HepG2 (cell line): ENCODE data around the gene NDRG2. TPM values are rescaled to one million over a fixed set of nuclear protein-coding genes. Genes with fewer than 3 reads are reported as not detected.

Experiments
- CHCHD3 ChIP-seq: sonication (generic); formaldehyde crosslinking; IDR thresholded peaks from 2 replicates; pipeline ENCODE4 v1.8.0; 2022; ENCODE audit warnings: mild to moderate bottlenecking, missing genetic modification reagents, moderate library complexity
- EEA1 ChIP-seq: sonication (generic); formaldehyde crosslinking; IDR thresholded peaks from 2 replicates; pipeline ENCODE4 v1.5.1; 2020; ENCODE audit warnings: mild to moderate bottlenecking, missing genetic modification reagents, borderline replicate concordance
- FIP1L1 ChIP-seq: fragments of 200-400 bp; formaldehyde crosslinking; IDR thresholded peaks from 2 replicates; pipeline ENCODE4 v1.6.1; 2018; ENCODE audit warnings: low read depth, mild to moderate bottlenecking, low read length, moderate library complexity, borderline replicate concordance; ENCODE audit not compliant: insufficient read depth
- HOXA3 ChIP-seq: sonication (generic); formaldehyde crosslinking; IDR thresholded peaks from 2 replicates; pipeline ENCODE4 v1.5.0; 2020; ENCODE audit warnings: missing genetic modification reagents
- KDM5B ChIP-seq: sonication (generic); formaldehyde crosslinking; IDR thresholded peaks from 2 replicates; pipeline ENCODE4 v1.4.0; 2020; ENCODE audit warnings: missing genetic modification reagents, mild to moderate bottlenecking, borderline replicate concordance
- NCOA1 ChIP-seq: sonication (generic); formaldehyde crosslinking; IDR thresholded peaks from 2 replicates; pipeline ENCODE4 v1.9.0; 2021; ENCODE audit warnings: missing genetic modification reagents
- PHB2 ChIP-seq: fragments of 450-650 bp; IDR thresholded peaks from 2 replicates; pipeline ENCODE4 v1.6.1; 2018; ENCODE audit not compliant: partially characterized antibody
- POGZ ChIP-seq: sonication (generic); formaldehyde crosslinking; IDR thresholded peaks from 2 replicates; pipeline ENCODE4 v1.4.0; 2020; ENCODE audit warnings: mild to moderate bottlenecking, missing genetic modification reagents
- POLR2A ChIP-seq, 2 experiments: IDR thresholded peaks; 2 replicates each; pipeline ENCODE4 v1.6.1; 2011; ENCODE audit warnings: low read depth in 2 of 2, low read length in 2 of 2, mild to moderate bottlenecking in 1 of 2, moderate library complexity in 1 of 2; ENCODE audit not compliant: insufficient read depth in 1 of 2
- RFX5 ChIP-seq: IDR thresholded peaks from 2 replicates; pipeline ENCODE4 v1.6.1; 2011; ENCODE audit warnings: low read depth, low read length, improper control_type of control experiment
- SP1 ChIP-seq, 2 experiments: fragments of 450-650 bp in 1 of 2; sonication (generic) in 1 of 2; formaldehyde crosslinking in 1 of 2; IDR thresholded peaks; 2 replicates each; pipeline versions ENCODE4 v1.4.0 to v1.6.1; 2016 to 2020; ENCODE audit warnings: missing genetic modification reagents in 1 of 2
- SP140L ChIP-seq: sonication (generic); formaldehyde crosslinking; IDR thresholded peaks from 2 replicates; pipeline ENCODE4 v1.4.0; 2020; ENCODE audit warnings: missing genetic modification reagents, borderline replicate concordance
- SRSF4 ChIP-seq: fragments of 200-400 bp; formaldehyde crosslinking; IDR thresholded peaks from one replicate; pipeline ENCODE4 v1.6.1; 2018; ENCODE audit warnings: mild to moderate bottlenecking, low read depth, low read length, moderate library complexity; ENCODE audit not compliant: poor library complexity, severe bottlenecking
- TBX3 ChIP-seq: fragments of 450-650 bp; IDR thresholded peaks from 2 replicates; pipeline ENCODE4 v1.6.1; 2017; ENCODE audit warnings: antibody characterized with exemption, mild to moderate bottlenecking, inconsistent platforms, borderline replicate concordance
- TMF1 ChIP-seq: sonication (generic); formaldehyde crosslinking; IDR thresholded peaks from 2 replicates; pipeline ENCODE4 v1.8.1; 2022; ENCODE audit warnings: low read depth, missing genetic modification reagents
- ZNF12 ChIP-seq: sonication (generic); formaldehyde crosslinking; IDR thresholded peaks from 2 replicates; pipeline ENCODE4 v1.5.0; 2020; ENCODE audit warnings: missing genetic modification reagents
- ZNF230 ChIP-seq: sonication (generic); formaldehyde crosslinking; IDR thresholded peaks from 2 replicates; pipeline ENCODE4 v1.4.0; 2020; ENCODE audit warnings: mild to moderate bottlenecking, missing genetic modification reagents
- ZNF24 ChIP-seq: fragments of 450-650 bp; IDR thresholded peaks from 2 replicates; pipeline ENCODE4 v1.6.1; 2017; ENCODE audit warnings: antibody characterized with exemption, mild to moderate bottlenecking
- ZNF484 ChIP-seq: sonication (generic); formaldehyde crosslinking; IDR thresholded peaks from 2 replicates; pipeline ENCODE4 v1.5.1; 2020; ENCODE audit warnings: mild to moderate bottlenecking, low read depth, missing genetic modification reagents, borderline replicate concordance
- ZNF737 ChIP-seq: sonication (generic); formaldehyde crosslinking; IDR thresholded peaks from 2 replicates; pipeline ENCODE4 v1.5.0; 2020; ENCODE audit warnings: missing genetic modification reagents, mild to moderate bottlenecking, borderline replicate concordance
- ZNF747 ChIP-seq: sonication (generic); formaldehyde crosslinking; IDR thresholded peaks from 2 replicates; pipeline ENCODE4 v1.8.1; 2023; ENCODE audit warnings: missing genetic modification reagents, mild to moderate bottlenecking, borderline replicate concordance
- polyA plus RNA-seq, 8 experiments: library from polyadenylated mRNA; depleted of rRNA in 3 of 8; stranded (reverse) in 7 of 8; unstranded in 1 of 8; fragments of >200 nt; fragmentation: Illumina TruSeq in 4 of 8; extraction: Trizol in 4 of 8; gene quantifications; 2 replicates each; pipeline versions ENCODE4 v1.2.1 to v1.2.3, GENCODE V29; 2011 to 2016; ENCODE audit warnings: low read depth in 4 of 8, missing spikeins in 1 of 8, mixed read lengths in 1 of 8; ENCODE audit not compliant: insufficient read depth in 1 of 8
- total RNA-seq, 5 experiments: library from RNA; depleted of rRNA; stranded (reverse); fragments of >200 nt; fragmentation: Illumina TruSeq; extraction: Trizol; gene quantifications; 2 replicates each; pipeline ENCODE4 v1.2.3, GENCODE V29; 2016; ENCODE audit warnings: low read depth in 1 of 5
- TF ChIP-seq, protein P1 (sequence below): sonication (generic); formaldehyde crosslinking; IDR thresholded peaks from 2 replicates; pipeline ENCODE4 v1.4.0; 2020; ENCODE audit warnings: low read depth, mild to moderate bottlenecking, missing genetic modification reagents
- TF ChIP-seq, protein P2 (sequence below): IDR thresholded peaks from 2 replicates; pipeline ENCODE4 v1.6.1; 2016; ENCODE audit warnings: missing compliant biosample characterization, missing genetic modification reagents, borderline replicate concordance
- TF ChIP-seq, protein P3 (sequence below): IDR thresholded peaks from 2 replicates; pipeline ENCODE4 v1.6.1; 2016; ENCODE audit warnings: mild to moderate bottlenecking, missing biosample characterization, missing genetic modification reagents
- TF ChIP-seq, protein P4 (sequence below): sonication (generic); formaldehyde crosslinking; IDR thresholded peaks from 2 replicates; pipeline ENCODE4 v1.5.0; 2020; ENCODE audit warnings: missing genetic modification reagents
- TF ChIP-seq, protein P5 (sequence below): sonication (generic); formaldehyde crosslinking; IDR thresholded peaks from 2 replicates; pipeline ENCODE4 v1.9.0; 2021; ENCODE audit warnings: missing genetic modification reagents, borderline replicate concordance

NDRG2 gene
- total and polyA plus RNA-seq, 2 of the 13 experiments (the other 11 are each of a cell fraction or from before 2014, with no cell fraction given): 27.2 to 189 TPM

DNA sequence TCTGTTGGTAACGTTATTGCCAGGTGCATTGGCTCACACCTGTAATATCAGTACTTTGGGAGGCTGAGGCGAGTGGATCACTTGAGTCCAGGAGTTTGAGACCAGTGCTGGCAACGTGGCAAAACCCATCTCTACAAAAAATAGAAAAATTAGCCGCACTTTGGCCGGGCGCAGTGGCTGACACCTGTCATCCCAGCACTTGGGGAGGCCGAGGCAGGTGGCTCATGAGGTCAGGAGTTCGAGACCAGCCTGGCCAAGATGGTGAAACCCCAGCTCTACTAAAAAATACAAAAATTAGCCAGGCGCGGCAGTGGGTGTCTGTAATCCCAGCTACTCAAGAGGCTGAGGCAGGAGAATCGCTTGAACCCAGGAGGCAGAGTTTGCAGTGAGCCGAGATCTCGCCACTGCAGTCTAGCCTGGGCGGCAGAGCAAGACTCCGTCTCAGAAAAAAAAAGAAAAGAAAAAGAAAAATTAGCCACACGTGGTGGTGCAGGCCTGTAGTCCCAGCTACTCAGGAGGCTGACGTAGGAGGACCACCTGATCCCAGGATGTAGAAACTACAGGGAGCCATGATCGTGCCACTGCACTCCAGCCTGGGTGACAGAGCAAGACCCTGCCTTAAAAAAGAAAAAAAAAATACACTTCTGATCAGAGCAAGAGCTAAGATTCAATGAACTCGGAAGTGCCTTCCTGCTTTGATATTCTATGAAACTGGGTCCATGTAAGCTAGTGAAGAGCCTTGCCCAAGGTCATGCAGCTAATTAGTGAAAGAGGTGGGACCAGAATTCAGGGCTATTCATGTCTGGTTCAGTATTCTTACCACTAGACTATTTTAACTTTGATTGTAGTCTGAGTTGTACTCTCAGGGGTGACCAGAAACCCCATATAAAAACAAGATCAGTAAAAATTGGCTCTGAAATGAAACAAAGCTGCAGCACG lies 28.6 kb upstream of the NDRG2 start (continued):
- TF ChIP-seq ZNF484 (no peak), EEA1 (CRISPR knock-in tag) (0 out of 2 replicates have a peak, but pooled peaks have one; percentile 20), TMF1 (no peak), FIP1L1 (no peak), TBX3 (no peak), SP1 (IDR thresholded peaks at IDR 0.05) (no peak), SP1 (CRISPR knock-in tag; IDR thresholded peaks at IDR 0.05) (no peak), ZNF737 (CRISPR knock-in tag) (no peak), SRSF4 (no peak), ZNF12 (CRISPR knock-in tag) (no peak), POGZ (CRISPR knock-in tag) (no peak), SP140L (CRISPR knock-in tag) (no peak; the same call in 1 of the 2 replicates), RFX5 (no peak), CHCHD3 (CRISPR knock-in tag) (no peak), KDM5B (peak; percentile 26; the same call in 1 of the 2 replicates), NCOA1 (CRISPR knock-in tag) (no peak), ZNF747 (CRISPR knock-in tag) (0 out of 2 replicates have a peak, but pooled peaks have one; percentile 0), PHB2 (no peak), POLR2A (IDR thresholded peaks at IDR 0.05; ENCODE audit: insufficient read depth in 1 of 2, low read depth in 2 of 2, low read length in 2 of 2) (no peak), ZNF24 (no peak), HOXA3 (CRISPR knock-in tag) (peak; percentile 11; the same call in 1 of the 2 replicates), ZNF230 (CRISPR knock-in tag) (0 out of 2 replicates have a peak, but pooled peaks have one; percentile 40)
- TF ChIP-seq, protein P1, sequence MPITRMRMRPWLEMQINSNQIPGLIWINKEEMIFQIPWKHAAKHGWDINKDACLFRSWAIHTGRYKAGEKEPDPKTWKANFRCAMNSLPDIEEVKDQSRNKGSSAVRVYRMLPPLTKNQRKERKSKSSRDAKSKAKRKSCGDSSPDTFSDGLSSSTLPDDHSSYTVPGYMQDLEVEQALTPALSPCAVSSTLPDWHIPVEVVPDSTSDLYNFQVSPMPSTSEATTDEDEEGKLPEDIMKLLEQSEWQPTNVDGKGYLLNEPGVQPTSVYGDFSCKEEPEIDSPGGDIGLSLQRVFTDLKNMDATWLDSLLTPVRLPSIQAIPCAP: no peak
- TF ChIP-seq, protein P2, sequence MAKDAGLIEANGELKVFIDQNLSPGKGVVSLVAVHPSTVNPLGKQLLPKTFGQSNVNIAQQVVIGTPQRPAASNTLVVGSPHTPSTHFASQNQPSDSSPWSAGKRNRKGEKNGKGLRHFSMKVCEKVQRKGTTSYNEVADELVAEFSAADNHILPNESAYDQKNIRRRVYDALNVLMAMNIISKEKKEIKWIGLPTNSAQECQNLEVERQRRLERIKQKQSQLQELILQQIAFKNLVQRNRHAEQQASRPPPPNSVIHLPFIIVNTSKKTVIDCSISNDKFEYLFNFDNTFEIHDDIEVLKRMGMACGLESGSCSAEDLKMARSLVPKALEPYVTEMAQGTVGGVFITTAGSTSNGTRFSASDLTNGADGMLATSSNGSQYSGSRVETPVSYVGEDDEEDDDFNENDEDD (CRISPR knock-in tag): no peak
- TF ChIP-seq, protein P3, sequence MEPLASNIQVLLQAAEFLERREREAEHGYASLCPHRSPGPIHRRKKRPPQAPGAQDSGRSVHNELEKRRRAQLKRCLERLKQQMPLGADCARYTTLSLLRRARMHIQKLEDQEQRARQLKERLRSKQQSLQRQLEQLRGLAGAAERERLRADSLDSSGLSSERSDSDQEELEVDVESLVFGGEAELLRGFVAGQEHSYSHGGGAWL (CRISPR knock-in tag): no peak
- TF ChIP-seq, protein P4, sequence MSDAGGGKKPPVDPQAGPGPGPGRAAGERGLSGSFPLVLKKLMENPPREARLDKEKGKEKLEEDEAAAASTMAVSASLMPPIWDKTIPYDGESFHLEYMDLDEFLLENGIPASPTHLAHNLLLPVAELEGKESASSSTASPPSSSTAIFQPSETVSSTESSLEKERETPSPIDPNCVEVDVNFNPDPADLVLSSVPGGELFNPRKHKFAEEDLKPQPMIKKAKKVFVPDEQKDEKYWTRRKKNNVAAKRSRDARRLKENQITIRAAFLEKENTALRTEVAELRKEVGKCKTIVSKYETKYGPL: no peak
- TF ChIP-seq, protein P5, sequence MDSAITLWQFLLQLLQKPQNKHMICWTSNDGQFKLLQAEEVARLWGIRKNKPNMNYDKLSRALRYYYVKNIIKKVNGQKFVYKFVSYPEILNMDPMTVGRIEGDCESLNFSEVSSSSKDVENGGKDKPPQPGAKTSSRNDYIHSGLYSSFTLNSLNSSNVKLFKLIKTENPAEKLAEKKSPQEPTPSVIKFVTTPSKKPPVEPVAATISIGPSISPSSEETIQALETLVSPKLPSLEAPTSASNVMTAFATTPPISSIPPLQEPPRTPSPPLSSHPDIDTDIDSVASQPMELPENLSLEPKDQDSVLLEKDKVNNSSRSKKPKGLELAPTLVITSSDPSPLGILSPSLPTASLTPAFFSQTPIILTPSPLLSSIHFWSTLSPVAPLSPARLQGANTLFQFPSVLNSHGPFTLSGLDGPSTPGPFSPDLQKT (CRISPR knock-in tag): no peak
